Upper lobe of left lung (tissue), 4 donors: ENCODE data around the gene TGDS.

Experiments used
- CTCF ChIP-seq, 6 experiments: fragments of 450-650 bp in 4 of 6; fragments of 200-600 bp in 2 of 6; sonication (generic) in 2 of 6; IDR thresholded peaks; one replicate each; pipeline ENCODE4 v1.5.1; 2016 to 2019; ENCODE audit warnings: antibody characterized with exemption in 6 of 6
- EP300 ChIP-seq, 4 donors: sonication (generic); formaldehyde crosslinking; IDR thresholded peaks; one replicate each; pipeline ENCODE4 v1.5.1; 2017; ENCODE audit warnings: antibody characterized with exemption in 4 of 4, control low read depth in 2 of 4
- POLR2A ChIP-seq, 4 donors: fragments of 450-650 bp; IDR thresholded peaks; one replicate each; pipeline ENCODE4 v1.5.1; 2016 to 2017; ENCODE audit warnings: antibody characterized with exemption in 4 of 4, mild to moderate bottlenecking in 2 of 4
- POLR2AphosphoS5 ChIP-seq, 2 donors: sonication (generic); formaldehyde crosslinking; IDR thresholded peaks; one replicate each; pipeline ENCODE4 v1.5.1; 2017; ENCODE audit warnings: antibody characterized with exemption in 2 of 2

GRCh38 chr13:94630858-94631257 is 34.9 kb upstream of the TGDS start:
- TF ChIP-seq CTCF (IDR thresholded peaks at IDR 0.05) (no peak), POLR2A (IDR thresholded peaks at IDR 0.05) (no peak), EP300 (IDR thresholded peaks at IDR 0.05) (no peak), POLR2AphosphoS5 (IDR thresholded peaks at IDR 0.05) (no peak)
